IPS-18a (cell line): ENCODE data around the gene UAP1L1.
"Not testable (repeated sequence)": the region's sequence is repeated elsewhere in the genome, so short reads cannot be mapped to it uniquely, and the experiment has no call there.

Source experiments
- H3K27ac ChIP-seq: one replicate; pipeline ENCODE4 v1.5.1; 2013; ENCODE audit warnings: low read length
- H3K27me3 ChIP-seq: one replicate; pipeline ENCODE4 v1.6.1; 2013; ENCODE audit warnings: mild to moderate bottlenecking, low read length; ENCODE audit not compliant: control insufficient read depth, insufficient read depth
- H3K36me3 ChIP-seq: one replicate; pipeline ENCODE4 v1.6.1; 2013; ENCODE audit warnings: low read depth, low read length; ENCODE audit not compliant: control insufficient read depth
- H3K4me1 ChIP-seq: one replicate; pipeline ENCODE4 v1.6.1; 2013; ENCODE audit warnings: low read depth, low read length; ENCODE audit not compliant: control insufficient read depth
- H3K4me3 ChIP-seq: one replicate; pipeline ENCODE4 v1.5.1; 2013; ENCODE audit warnings: low read length
- H3K9ac ChIP-seq: one replicate; pipeline ENCODE4 v1.6.1; 2013; ENCODE audit warnings: mild to moderate bottlenecking, low read length, moderate library complexity
- H3K9me3 ChIP-seq: one replicate; pipeline ENCODE4 v1.6.1; 2013; ENCODE audit warnings: low read depth, low read length; ENCODE audit not compliant: control insufficient read depth

The UAP1L1 gene

GRCh38 chr9:137116728-137117127 is 39.4 kb downstream of the UAP1L1 start:
- H3K4me3 ChIP-seq = no peak overlapping the region
- no peak overlapping the region for H3K27ac ChIP-seq
- no peak overlapping the region for H3K9ac ChIP-seq

GRCh38 chr9:137117269-137117731 is 40.0 kb downstream of the UAP1L1 start:
- peaks cover 23% of the 10 kb centered on the region for H3K27me3 ChIP-seq
- no peaks in the 10 kb centered on the region for H3K9me3 ChIP-seq
- no peaks in the 10 kb centered on the region for H3K36me3 ChIP-seq
- no peaks in the 10 kb centered on the region for H3K4me1 ChIP-seq
- H3K4me3 ChIP-seq = no peak overlapping the region
- no peak overlapping the region for H3K27ac ChIP-seq
- H3K9ac ChIP-seq = no peak overlapping the region

More at GRCh38 chr9:137116728-137117127, 39.4 kb downstream of the UAP1L1 start:
- H3K9me3 ChIP-seq = no peaks in the 10 kb centered on the region
- no peaks in the 10 kb centered on the region for H3K36me3 ChIP-seq
- no peaks in the 10 kb centered on the region for H3K4me1 ChIP-seq
- H3K27me3 ChIP-seq = peaks cover 23% of the 10 kb centered on the region

- not testable (repeated sequence) for H3K27ac ChIP-seq, H3K4me3 ChIP-seq, H3K4me1 ChIP-seq, H3K9me3 ChIP-seq, H3K36me3 ChIP-seq, H3K9ac ChIP-seq
- peaks cover 23% of the 10 kb centered on the region for H3K27me3 ChIP-seq
Measured at GRCh38 chr9:137118092-137118603, 40.8 kb downstream of the UAP1L1 start.

GRCh38 chr9:137121927-137122795 is 44.8 kb downstream of the UAP1L1 start:
- not testable (repeated sequence) for H3K4me1 ChIP-seq, H3K36me3 ChIP-seq, H3K27me3 ChIP-seq, H3K9ac ChIP-seq, H3K4me3 ChIP-seq, H3K27ac ChIP-seq, H3K9me3 ChIP-seq

- H3K36me3 ChIP-seq, H3K4me3 ChIP-seq, H3K9ac ChIP-seq, H3K27me3 ChIP-seq, H3K27ac ChIP-seq, H3K9me3 ChIP-seq, H3K4me1 ChIP-seq: not testable (repeated sequence)
Measured at GRCh38 chr9:137122796-137123467, 45.6 kb downstream of the UAP1L1 start.

GRCh38 chr9:137123468-137123837 is 46.1 kb downstream of the UAP1L1 start:
- no peak overlapping the region for H3K27ac ChIP-seq
- H3K4me1 ChIP-seq = peaks cover under 1% of the 10 kb centered on the region
- peaks cover 2% of the 10 kb centered on the region for H3K27me3 ChIP-seq
- no peaks in the 10 kb centered on the region for H3K36me3 ChIP-seq
- H3K4me3 ChIP-seq = no peak overlapping the region
- no peaks in the 10 kb centered on the region for H3K9me3 ChIP-seq
- H3K9ac ChIP-seq = no peak overlapping the region

- H3K4me1 ChIP-seq, H3K36me3 ChIP-seq, H3K27me3 ChIP-seq, H3K4me3 ChIP-seq, H3K9me3 ChIP-seq, H3K9ac ChIP-seq, H3K27ac ChIP-seq: not testable (repeated sequence)
Measured at GRCh38 chr9:137123952-137124462, 46.7 kb downstream of the UAP1L1 start.

- Histone ChIP-seq H3K9ac (no peak overlapping the region), H3K36me3 (no peaks in the 10 kb centered on the region), H3K4me1 (peaks cover 5% of the 10 kb centered on the region), H3K27ac (no peak overlapping the region), H3K9me3 (no peaks in the 10 kb centered on the region), H3K4me3 (no peak overlapping the region), H3K27me3 (peaks cover 23% of the 10 kb centered on the region)
Measured at GRCh38 chr9:137126786-137127185, 49.5 kb downstream of the UAP1L1 start.

GRCh38 chr9:137127301-137128157 is 50.2 kb downstream of the UAP1L1 start:
- Histone ChIP-seq H3K9me3 (no peaks in the 10 kb centered on the region), H3K27me3 (peaks cover 28% of the 10 kb centered on the region), H3K36me3 (no peaks in the 10 kb centered on the region), H3K27ac (no peak overlapping the region), H3K4me1 (peaks cover 5% of the 10 kb centered on the region), H3K4me3 (no peak overlapping the region), H3K9ac (no peak overlapping the region)

GRCh38 chr9:137128158-137128861 is 51.0 kb downstream of the UAP1L1 start:
- peak overlapping the region; percentile 58 for H3K9ac ChIP-seq
- H3K4me3 ChIP-seq = peak overlapping the region; percentile 72
- no peaks in the 10 kb centered on the region for H3K9me3 ChIP-seq
- H3K36me3 ChIP-seq = no peaks in the 10 kb centered on the region
- peaks cover 5% of the 10 kb centered on the region for H3K4me1 ChIP-seq
- H3K27ac ChIP-seq = no peak overlapping the region
- peaks cover 34% of the 10 kb centered on the region for H3K27me3 ChIP-seq
